Trophoblast cell (in vitro differentiated cells and primary cell): ENCODE data around the gene BRSK2.

ENCODE experiments used
- DNase-seq, 2 donors: peaks; one replicate each; pipeline ENCODE4 v3.0.0-alpha.2; 2016
- H2AFZ ChIP-seq: 2 replicates; pipeline ENCODE4 v1.6.1; 2013; ENCODE audit warnings: low read length, moderate library complexity, mild to moderate bottlenecking; ENCODE audit not compliant: insufficient read depth, poor library complexity
- H2AK5ac ChIP-seq: 2 replicates; pipeline ENCODE4 v1.6.1; 2013; ENCODE audit warnings: mild to moderate bottlenecking, low read length
- H2BK120ac ChIP-seq: 2 replicates; pipeline ENCODE4 v1.6.1; 2013; ENCODE audit warnings: low read length, mild to moderate bottlenecking, moderate library complexity; ENCODE audit not compliant: insufficient read depth, poor library complexity
- H2BK12ac ChIP-seq: 2 replicates; pipeline ENCODE4 v1.6.1; 2013; ENCODE audit warnings: mild to moderate bottlenecking, low read length, moderate library complexity
- H2BK5ac ChIP-seq: 2 replicates; pipeline ENCODE4 v1.6.1; 2013; ENCODE audit warnings: low read length, low read depth, moderate library complexity, mild to moderate bottlenecking; ENCODE audit not compliant: poor library complexity
- H3K14ac ChIP-seq: 2 replicates; pipeline ENCODE4 v1.6.1; 2013; ENCODE audit warnings: mild to moderate bottlenecking, low read length
- H3K18ac ChIP-seq: 2 replicates; pipeline ENCODE4 v1.6.1; 2013; ENCODE audit warnings: mild to moderate bottlenecking, low read length
- H3K23ac ChIP-seq: 2 replicates; pipeline ENCODE4 v1.6.1; 2013; ENCODE audit warnings: low read length
- H3K27ac ChIP-seq: 2 replicates; pipeline ENCODE4 v1.5.1; 2013; ENCODE audit warnings: low read depth, mild to moderate bottlenecking, inconsistent platforms, low read length, moderate library complexity
- H3K27me3 ChIP-seq: 2 replicates; pipeline ENCODE4 v1.6.1; 2013; ENCODE audit warnings: inconsistent platforms, mild to moderate bottlenecking, low read length, moderate library complexity; ENCODE audit not compliant: insufficient read depth
- H3K36me3 ChIP-seq, 2 experiments: 1 replicate in 1 of 2; 2 replicates in 1 of 2; pipeline ENCODE4 v1.6.1; 2013; ENCODE audit warnings: low read length in 2 of 2, mild to moderate bottlenecking in 2 of 2, moderate library complexity in 1 of 2; ENCODE audit not compliant: insufficient read depth in 2 of 2, control insufficient read depth in 1 of 2
- H3K4ac ChIP-seq: 2 replicates; pipeline ENCODE4 v1.6.1; 2013; ENCODE audit warnings: low read depth, mild to moderate bottlenecking, low read length, moderate library complexity
- H3K4me1 ChIP-seq, 2 experiments: 1 replicate in 1 of 2; 2 replicates in 1 of 2; pipeline ENCODE4 v1.6.1; 2013; ENCODE audit warnings: low read length in 2 of 2, mild to moderate bottlenecking in 2 of 2, moderate library complexity in 1 of 2; ENCODE audit not compliant: insufficient read depth in 2 of 2, control insufficient read depth in 1 of 2
- H3K4me2 ChIP-seq: 2 replicates; pipeline ENCODE4 v1.6.1; 2013; ENCODE audit warnings: inconsistent platforms, mild to moderate bottlenecking, low read length, moderate library complexity
- H3K4me3 ChIP-seq: 2 replicates; pipeline ENCODE4 v1.5.1; 2013; ENCODE audit warnings: mild to moderate bottlenecking, low read depth, low read length, inconsistent platforms
- H3K79me1 ChIP-seq: one replicate; pipeline ENCODE4 v1.6.1; 2013; ENCODE audit warnings: low read length
- H3K79me2 ChIP-seq: 2 replicates; pipeline ENCODE4 v1.6.1; 2013; ENCODE audit warnings: low read length, mild to moderate bottlenecking; ENCODE audit not compliant: control insufficient read depth, insufficient read depth, poor library complexity
- H3K9ac ChIP-seq: 2 replicates; pipeline ENCODE4 v1.6.1; 2013; ENCODE audit warnings: mild to moderate bottlenecking, low read length
- H3K9me3 ChIP-seq: 2 replicates; pipeline ENCODE4 v1.6.1; 2013; ENCODE audit warnings: low read depth, mild to moderate bottlenecking, control low read depth, inconsistent platforms, low read length; ENCODE audit not compliant: insufficient read depth
- H4K12ac ChIP-seq: 2 replicates; pipeline ENCODE4 v1.6.1; 2013; ENCODE audit warnings: low read depth, mild to moderate bottlenecking, low read length, moderate library complexity
- H4K8ac ChIP-seq: 2 replicates; pipeline ENCODE4 v1.6.1; 2013; ENCODE audit warnings: low read depth, mild to moderate bottlenecking, low read length, moderate library complexity
- H4K91ac ChIP-seq: one replicate; pipeline ENCODE4 v1.6.1; 2013; ENCODE audit warnings: low read depth, mild to moderate bottlenecking, low read length, moderate library complexity
- WGBS: extraction: QIAGEN DNeasy Blood & Tissue Kit; methylation state at CpG from one replicate; pipeline ENCODE4 v1.1.7; 2013; ENCODE audit warnings: missing lambda C conversion rate; ENCODE audit not compliant: insufficient read length, insufficient coverage; ENCODE audit errors: extremely low coverage; 5-methylcytosine and 5-hydroxymethylcytosine counted together

The BRSK2 gene

DNA sequence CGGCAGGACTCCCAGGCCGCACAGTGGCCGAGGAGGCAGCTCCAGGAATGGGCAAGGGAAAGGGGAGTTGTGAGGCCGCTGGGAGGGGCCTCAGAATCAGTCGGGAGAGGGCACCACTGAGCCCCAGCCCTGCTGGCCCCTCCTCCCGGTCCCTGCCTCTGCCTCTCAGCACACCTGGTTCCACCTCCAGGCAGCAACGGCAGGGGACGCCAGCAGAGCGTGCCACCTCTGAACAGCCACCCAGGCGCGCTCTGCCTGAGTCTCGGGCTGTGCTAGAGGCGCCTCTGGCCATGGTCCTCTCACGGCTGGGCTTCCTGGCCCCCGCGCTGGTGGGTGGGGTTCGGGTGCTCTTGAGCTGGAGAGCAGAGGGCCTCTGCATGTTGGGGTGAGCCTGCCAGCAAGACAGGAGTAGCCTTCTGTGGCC lies 63.9 kb downstream of the BRSK2 start:
- no peak overlapping the region for H4K91ac ChIP-seq
- H3K23ac ChIP-seq, result no peak overlapping the region
- no peaks in the 10 kb centered on the region for H3K79me2 ChIP-seq
- no peak overlapping the region for H2BK5ac ChIP-seq
- H3K4me3 ChIP-seq, result no peak overlapping the region
- no peaks in the 10 kb centered on the region for H3K36me3 ChIP-seq
- no peak overlapping the region for H2BK12ac ChIP-seq
- H3K27me3 ChIP-seq, result no peaks in the 10 kb centered on the region
- H2AFZ ChIP-seq, result no peak overlapping the region
- no CpG with 5 or more reads among the region's 17 CpGs for WGBS
- no peaks in the 10 kb centered on the region for H3K9me3 ChIP-seq
- H3K9ac ChIP-seq, result no peak overlapping the region
- H3K27ac ChIP-seq, result no peak overlapping the region
- H2AK5ac ChIP-seq, result no peak overlapping the region
- H3K4me2 ChIP-seq, result no peak overlapping the region
- no peak overlapping the region for H2BK120ac ChIP-seq
- no peaks in the 10 kb centered on the region for H3K4me1 ChIP-seq
- H3K14ac ChIP-seq, result no peak overlapping the region
- H3K79me1 ChIP-seq, result no peaks in the 10 kb centered on the region
- H4K8ac ChIP-seq, result no peak overlapping the region
- H3K18ac ChIP-seq, result no peak overlapping the region
- H3K4ac ChIP-seq, result no peak overlapping the region
- DNase-seq, result peak in 1 of 2 donors; percentile 33
- H4K12ac ChIP-seq, result no peak overlapping the region

GRCh38 chr11:1454576-1454975 lies 64.8 kb downstream of the BRSK2 start:
- H2AFZ ChIP-seq, result no peak overlapping the region
- no peak overlapping the region for H4K12ac ChIP-seq
- no peak overlapping the region for H3K4me3 ChIP-seq
- no peaks in the 10 kb centered on the region for H3K9me3 ChIP-seq
- no peaks in the 10 kb centered on the region for H3K4me1 ChIP-seq
- no peak overlapping the region for H3K4me2 ChIP-seq
- no peak overlapping the region for H2AK5ac ChIP-seq
- no peak overlapping the region for H4K8ac ChIP-seq
- no peak for DNase-seq
- H3K23ac ChIP-seq, result no peak overlapping the region
- H3K14ac ChIP-seq, result no peak overlapping the region
- H3K79me2 ChIP-seq, result no peaks in the 10 kb centered on the region
- no peak overlapping the region for H3K9ac ChIP-seq
- H2BK12ac ChIP-seq, result no peak overlapping the region
- H3K18ac ChIP-seq, result no peak overlapping the region
- H3K36me3 ChIP-seq, result no peaks in the 10 kb centered on the region
- H3K79me1 ChIP-seq, result no peaks in the 10 kb centered on the region
- H3K27ac ChIP-seq, result no peak overlapping the region
- no peak overlapping the region for H2BK5ac ChIP-seq
- H3K27me3 ChIP-seq, result no peaks in the 10 kb centered on the region
- WGBS, result no CpG with 5 or more reads among the region's 21 CpGs
- H2BK120ac ChIP-seq, result no peak overlapping the region
- no peak overlapping the region for H4K91ac ChIP-seq
- no peak overlapping the region for H3K4ac ChIP-seq

DNA sequence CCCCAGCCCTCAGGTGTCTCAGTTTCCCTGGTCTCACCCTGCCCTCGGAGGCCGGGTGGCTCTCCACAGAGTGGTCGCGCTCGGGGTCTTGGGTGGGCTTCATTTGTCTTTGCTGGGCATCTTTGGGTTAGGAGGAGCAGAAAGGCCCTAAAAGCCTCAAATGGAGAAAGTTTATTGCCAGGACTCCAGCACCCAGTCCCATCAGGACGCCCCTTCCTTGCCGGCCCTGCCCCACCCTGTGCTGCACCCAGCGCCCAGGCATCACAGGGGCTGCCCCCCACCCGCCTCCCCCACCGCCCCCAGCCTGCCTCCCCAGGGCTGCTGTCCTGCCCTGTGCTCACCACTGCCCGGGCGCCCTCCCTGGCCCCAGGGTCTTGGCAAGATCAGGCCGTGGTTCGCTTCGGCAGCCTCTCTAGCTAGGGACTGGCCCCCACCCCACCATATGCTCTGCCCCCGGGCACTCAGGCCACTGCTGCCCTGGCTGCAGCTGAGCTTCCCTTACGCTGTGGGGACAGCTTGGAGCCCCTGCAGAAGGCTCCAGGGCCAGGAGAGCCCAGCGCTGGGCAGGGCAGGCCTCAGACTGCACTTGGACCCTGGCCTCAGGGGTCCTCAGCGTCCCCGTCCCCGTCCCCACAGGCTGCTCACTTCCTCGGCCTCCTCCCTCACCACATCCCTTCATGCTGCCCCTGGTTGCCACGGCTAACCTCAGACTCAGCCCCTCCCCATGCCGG lies 65.5 kb downstream of the BRSK2 start:
- no peak overlapping the region for H2BK12ac ChIP-seq
- H3K79me1 ChIP-seq, result no peaks in the 10 kb centered on the region
- H4K12ac ChIP-seq, result no peak overlapping the region
- no peak overlapping the region for H3K4me3 ChIP-seq
- no peak overlapping the region for H3K27ac ChIP-seq
- no CpG with 5 or more reads among the region's 24 CpGs for WGBS
- H2BK120ac ChIP-seq, result no peak overlapping the region
- no peak overlapping the region for H4K8ac ChIP-seq
- H3K23ac ChIP-seq, result no peak overlapping the region
- no peak overlapping the region for H3K4ac ChIP-seq
- no peak overlapping the region for H2AFZ ChIP-seq
- no peak overlapping the region for H2BK5ac ChIP-seq
- H2AK5ac ChIP-seq, result no peak overlapping the region
- no peak for DNase-seq
- H3K27me3 ChIP-seq, result no peaks in the 10 kb centered on the region
- H3K18ac ChIP-seq, result no peak overlapping the region
- no peaks in the 10 kb centered on the region for H3K36me3 ChIP-seq
- H3K4me2 ChIP-seq, result no peak overlapping the region
- H4K91ac ChIP-seq, result no peak overlapping the region
- H3K9ac ChIP-seq, result no peak overlapping the region
- no peak overlapping the region for H3K14ac ChIP-seq
- H3K79me2 ChIP-seq, result no peaks in the 10 kb centered on the region
- H3K4me1 ChIP-seq, result no peaks in the 10 kb centered on the region
- no peaks in the 10 kb centered on the region for H3K9me3 ChIP-seq

GRCh38 chr11:1455763-1456060 lies 66.0 kb downstream of the BRSK2 start:
- H4K8ac ChIP-seq, result no peak overlapping the region
- no peaks in the 10 kb centered on the region for H3K79me2 ChIP-seq
- no peak overlapping the region for H3K4me3 ChIP-seq
- H4K12ac ChIP-seq, result no peak overlapping the region
- WGBS, result no CpG with 5 or more reads among the region's 5 CpGs
- no peak overlapping the region for H3K18ac ChIP-seq
- no peaks in the 10 kb centered on the region for H3K27me3 ChIP-seq
- no peak overlapping the region for H3K4ac ChIP-seq
- no peak overlapping the region for H3K27ac ChIP-seq
- H3K79me1 ChIP-seq, result no peaks in the 10 kb centered on the region
- no peak overlapping the region for H3K14ac ChIP-seq
- no peak overlapping the region for H2BK12ac ChIP-seq
- H2AFZ ChIP-seq, result no peak overlapping the region
- no peaks in the 10 kb centered on the region for H3K9me3 ChIP-seq
- H2BK120ac ChIP-seq, result no peak overlapping the region
- no peaks in the 10 kb centered on the region for H3K4me1 ChIP-seq
- no peak overlapping the region for H3K9ac ChIP-seq
- DNase-seq, result no peak
- H3K36me3 ChIP-seq, result no peaks in the 10 kb centered on the region
- no peak overlapping the region for H3K23ac ChIP-seq
- no peak overlapping the region for H3K4me2 ChIP-seq
- H2AK5ac ChIP-seq, result no peak overlapping the region
- no peak overlapping the region for H2BK5ac ChIP-seq
- no peak overlapping the region for H4K91ac ChIP-seq
